Panc1 (cell line): ENCODE results near the gene SLC4A8. TPM values are rescaled to one million over a fixed set of nuclear protein-coding genes. Genes with fewer than 3 reads are reported as not detected.

Source experiments
- ATAC-seq: fragments of 200-7000 bp; cut with Tn5 transposase; 2 replicates; pipeline ENCODE4 v1.9.1; 2020; ENCODE audit warnings: mild to moderate bottlenecking, moderate library complexity
- BruUV-seq: library from RNA; stranded (reverse); fragments of 400-500 nt; replicated peaks from 2 replicates; lab custom pipeline; 2021; lab: Mats Ljungman, UMichigan
- CTCF ChIA-PET: fragments of 300-600 bp; sonication (Branson Sonifier 250); formaldehyde crosslinking; loops from one replicate; lab custom pipeline; 2022; ENCODE audit warnings: antibody characterized with exemption; lab: Charles Lee
- POLR2A ChIA-PET: fragments of 300-600 bp; sonication (Branson Sonifier 250); formaldehyde crosslinking; loops from one replicate; lab custom pipeline; 2022; ENCODE audit warnings: antibody characterized with exemption; lab: Charles Lee
- DNase-seq: peaks from one replicate; pipeline ENCODE4 v3.0.0-alpha.2; 2010; ENCODE audit warnings: low read depth, low spot score
- H3K27ac ChIP-seq: 2 replicates; pipeline ENCODE4 v1.5.1; 2011; ENCODE audit warnings: mild to moderate bottlenecking, low read length, inconsistent platforms
- H3K27me3 ChIP-seq: fragments of 200-500 bp; sonication (Bioruptor generic); 2 replicates; pipeline ENCODE4 v1.6.0; 2014; ENCODE audit warnings: low read length, inconsistent platforms; ENCODE audit not compliant: control insufficient read depth, insufficient read depth
- H3K36me3 ChIP-seq: fragments of 200-500 bp; sonication (Bioruptor generic); 2 replicates; pipeline ENCODE4 v1.5.1; 2014; ENCODE audit warnings: inconsistent platforms, mild to moderate bottlenecking, low read length, moderate library complexity; ENCODE audit not compliant: control insufficient read depth, insufficient read depth
- H3K4me1 ChIP-seq: 2 replicates; pipeline ENCODE4 v1.5.1; 2011; ENCODE audit warnings: inconsistent platforms, mild to moderate bottlenecking, low read length, moderate library complexity; ENCODE audit not compliant: control insufficient read depth, insufficient read depth
- H3K4me3 ChIP-seq, 2 experiments: 2 replicates each; pipeline ENCODE4 v1.5.1; 2011 to 2012; ENCODE audit warnings: low read depth in 2 of 2, low read length in 2 of 2, mild to moderate bottlenecking in 2 of 2, inconsistent platforms in 1 of 2, moderate library complexity in 1 of 2
- H3K9me3 ChIP-seq: fragments of 200-500 bp; sonication (Bioruptor generic); 2 replicates; pipeline ENCODE4 v1.5.1; 2014; ENCODE audit warnings: low read depth, mild to moderate bottlenecking, inconsistent platforms, low read length, moderate library complexity; ENCODE audit not compliant: control insufficient read depth, insufficient read depth
- CTCF ChIP-seq: fragments of 450-650 bp; IDR thresholded peaks from 2 replicates; pipeline ENCODE4 v1.5.1; 2017; ENCODE audit warnings: mild to moderate bottlenecking
- POLR2AphosphoS5 ChIP-seq: IDR thresholded peaks from 2 replicates; pipeline ENCODE4 v1.6.1; 2012; ENCODE audit warnings: mild to moderate bottlenecking, low read depth, low read length, moderate library complexity
- REST ChIP-seq, 2 experiments: IDR thresholded peaks; 2 replicates each; pipeline ENCODE4 v1.6.1; 2011 to 2012; ENCODE audit warnings: low read depth in 2 of 2, control low read depth in 1 of 2, low read length in 1 of 2, mild to moderate bottlenecking in 1 of 2, moderate library complexity in 1 of 2; ENCODE audit not compliant: insufficient read depth in 1 of 2
- SIN3A ChIP-seq: IDR thresholded peaks from 2 replicates; pipeline ENCODE4 v1.6.1; 2012; ENCODE audit warnings: low read depth, mild to moderate bottlenecking, low read length, moderate library complexity, borderline replicate concordance; ENCODE audit not compliant: insufficient read depth
- TCF7L2 ChIP-seq: IDR thresholded peaks from 2 replicates; pipeline ENCODE4 v1.6.1; 2011; ENCODE audit warnings: mild to moderate bottlenecking, low read depth, low read length, inconsistent platforms
- in situ Hi-C: cut with HindIII; loops from 2 replicates; pipeline ENCODE4 v1.10.0; 2016; ENCODE audit warnings: low sequenced_read_pairs, low pct_unique_long_range_greater_than_20kb
- intact Hi-C: fragments of 100-400 bp; cut with micrococcal nuclease; formaldehyde crosslinking; loops from one replicate; pipeline ENCODE4 v1.10.0; 2022; ENCODE audit not compliant: unreplicated experiment
- total RNA-seq: library from RNA; stranded (reverse); gene quantifications from one replicate; pipeline ENCODE4 v1.2.1, GENCODE V29; 2021; ENCODE audit not compliant: unreplicated experiment

The SLC4A8 gene
- total RNA-seq, 1 experiment from 2014 or later: 18.8 TPM

GRCh38 chr12:51448618-51449256, 24.1 kb downstream of the SLC4A8 start:
- no peaks in the 10 kb centered on the region for H3K36me3 ChIP-seq
- intact Hi-C loops: no loop called here
- no peaks in the 10 kb centered on the region for H3K4me1 ChIP-seq
- BruUV-seq: no TSS peak
- POLR2A ChIA-PET: interaction anchor here (0.7 kb wide), 1 partner anchor 690 kb away, joined by 5 read pairs; no protein-coding TSS in a partner anchor
- H3K27ac ChIP-seq: no peak overlapping the region
- DNase-seq (no peak), ATAC-seq (no peak)
- H3K27me3 ChIP-seq: no peaks in the 10 kb centered on the region
- CTCF ChIA-PET: no interaction called here
- no peaks in the 10 kb centered on the region for H3K9me3 ChIP-seq
- no peak overlapping the region for H3K4me3 ChIP-seq
- in situ Hi-C loops: no loop called here
- TF ChIP-seq POLR2AphosphoS5 (no peak), TCF7L2 (no peak), SIN3A (no peak), CTCF (no peak), REST (IDR thresholded peaks at IDR 0.05; ENCODE audit: insufficient read depth in 1 of 2, low read depth in 2 of 2, low read length in 1 of 2) (no peak)

GRCh38 chr12:51449580-51450246, 25.1 kb downstream of the SLC4A8 start:
- Histone ChIP-seq H3K36me3 (no peaks in the 10 kb centered on the region), H3K27me3 (no peaks in the 10 kb centered on the region), H3K4me1 (no peaks in the 10 kb centered on the region), H3K9me3 (no peaks in the 10 kb centered on the region), H3K4me3 (no peak overlapping the region), H3K27ac (no peak overlapping the region)
- BruUV-seq: no TSS peak
- in situ Hi-C loops: no loop called here
- ChIA-PET POLR2A (no interaction called here), CTCF (no interaction called here)
- DNase-seq (no peak), ATAC-seq (no peak)
- intact Hi-C loops: no loop called here
- TF ChIP-seq POLR2AphosphoS5 (no peak), SIN3A (no peak), CTCF (no peak), REST (IDR thresholded peaks at IDR 0.05; ENCODE audit: insufficient read depth in 1 of 2, low read depth in 2 of 2, low read length in 1 of 2) (no peak), TCF7L2 (no peak)
